Peyer's patch (tissue), 4 donors: ENCODE results near the gene CD38.

ENCODE experiments used
- CTCF ChIP-seq, 6 experiments: fragments of 450-650 bp in 4 of 6; fragments of 200-600 bp in 2 of 6; sonication (generic) in 1 of 6; IDR thresholded peaks; one replicate each; pipeline ENCODE4 v1.5.1; 2017 to 2019; ENCODE audit warnings: antibody characterized with exemption in 6 of 6, mild to moderate bottlenecking in 3 of 6, moderate library complexity in 1 of 6
- POLR2A ChIP-seq, 2 donors: fragments of 450-650 bp; IDR thresholded peaks; one replicate each; pipeline ENCODE4 v1.5.1; 2017; ENCODE audit warnings: antibody characterized with exemption in 2 of 2, mild to moderate bottlenecking in 2 of 2, moderate library complexity in 2 of 2

DNA sequence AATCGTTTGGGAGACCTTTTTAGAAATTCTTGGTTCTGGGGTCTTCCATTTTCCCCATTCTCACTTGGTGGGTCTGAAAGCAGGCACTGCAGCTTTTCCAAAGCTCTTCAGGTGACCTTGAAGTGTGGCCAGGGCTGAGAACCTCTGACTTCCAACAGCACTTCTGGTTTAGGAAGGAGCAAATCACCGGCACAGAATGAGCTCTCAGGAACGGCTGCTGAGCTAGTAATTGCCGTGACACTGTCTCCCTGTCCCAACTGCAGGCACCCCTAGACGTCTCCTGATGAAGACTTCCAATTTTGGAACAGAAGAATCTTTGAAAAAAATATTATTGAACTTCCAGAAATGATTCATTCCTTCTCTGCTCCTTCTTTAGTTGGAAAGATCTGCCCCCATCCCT, 31.3 kb downstream of the CD38 start:
- TF ChIP-seq CTCF (IDR thresholded peaks at IDR 0.05): no peak
- TF ChIP-seq POLR2A (IDR thresholded peaks at IDR 0.05): no peak
